Mesendoderm (in vitro differentiated cells): ENCODE results near the gene S100A8.

ENCODE experiments used
- DNase-seq: peaks from one replicate; pipeline ENCODE4 v3.0.0; 2013
- H2AK5ac ChIP-seq: 2 replicates; pipeline ENCODE4 v1.6.1; 2013; ENCODE audit warnings: low read length, inconsistent platforms
- H2BK120ac ChIP-seq: 2 replicates; pipeline ENCODE4 v1.6.1; 2013; ENCODE audit warnings: low read depth, mild to moderate bottlenecking, low read length, moderate library complexity, mixed read lengths
- H2BK15ac ChIP-seq: replicated peaks from 2 replicates; pipeline ENCODE4 v1.6.1; 2013; ENCODE audit warnings: low read depth, mild to moderate bottlenecking, moderate library complexity
- H2BK5ac ChIP-seq: 2 replicates; pipeline ENCODE4 v1.6.1; 2013; ENCODE audit warnings: low read length, inconsistent platforms
- H3K18ac ChIP-seq: 2 replicates; pipeline ENCODE4 v1.6.1; 2013; ENCODE audit warnings: mild to moderate bottlenecking, low read length, mixed read lengths
- H3K23ac ChIP-seq: one replicate; pipeline ENCODE4 v1.6.1; 2013; ENCODE audit warnings: low read length
- H3K27ac ChIP-seq: 2 replicates; pipeline ENCODE4 v1.5.1; 2013; ENCODE audit warnings: low read depth, mild to moderate bottlenecking, inconsistent platforms, low read length, moderate library complexity
- H3K27me3 ChIP-seq: 2 replicates; pipeline ENCODE4 v1.6.1; 2013; ENCODE audit warnings: low read length, control low read depth, mild to moderate bottlenecking, inconsistent platforms; ENCODE audit not compliant: insufficient read depth, poor library complexity
- H3K36me3 ChIP-seq: 2 replicates; pipeline ENCODE4 v1.6.1; 2013; ENCODE audit warnings: low read length, inconsistent platforms; ENCODE audit not compliant: control insufficient read depth, insufficient read depth
- H3K4ac ChIP-seq: one replicate; pipeline ENCODE4 v1.6.1; 2013; ENCODE audit warnings: low read depth, mild to moderate bottlenecking, low read length, moderate library complexity
- H3K4me1 ChIP-seq: 2 replicates; pipeline ENCODE4 v1.6.1; 2013; ENCODE audit warnings: low read depth, low read length, inconsistent platforms; ENCODE audit not compliant: control insufficient read depth
- H3K4me2 ChIP-seq: 2 replicates; pipeline ENCODE4 v1.6.1; 2013; ENCODE audit warnings: low read length
- H3K4me3 ChIP-seq: 2 replicates; pipeline ENCODE4 v1.5.1; 2013; ENCODE audit warnings: mild to moderate bottlenecking, low read length
- H3K56ac ChIP-seq: one replicate; pipeline ENCODE4 v1.6.1; 2013; ENCODE audit warnings: low read length
- H3K79me1 ChIP-seq: 2 replicates; pipeline ENCODE4 v1.6.1; 2013; ENCODE audit warnings: low read length, inconsistent platforms
- H3K79me2 ChIP-seq: 2 replicates; pipeline ENCODE4 v1.6.1; 2013; ENCODE audit warnings: mild to moderate bottlenecking, low read length; ENCODE audit not compliant: control insufficient read depth, insufficient read depth
- H3K9ac ChIP-seq: 2 replicates; pipeline ENCODE4 v1.6.1; 2013; ENCODE audit warnings: low read length, inconsistent platforms
- H4K5ac ChIP-seq: one replicate; pipeline ENCODE4 v1.6.1; 2013; ENCODE audit warnings: low read length
- H4K8ac ChIP-seq: one replicate; pipeline ENCODE4 v1.6.1; 2013; ENCODE audit warnings: low read depth, mild to moderate bottlenecking, control low read depth, low read length, moderate library complexity
- WGBS: extraction: QIAGEN DNeasy Blood & Tissue Kit; methylation state at CpG from one replicate; pipeline ENCODE4 v1.1.7; 2013; ENCODE audit warnings: low lambda C conversion rate, missing lambda C conversion rate; ENCODE audit not compliant: insufficient coverage; ENCODE audit errors: extremely low coverage; 5-methylcytosine and 5-hydroxymethylcytosine counted together

S100A8 gene

GRCh38 chr1:153362187-153362775 lies 28.6 kb downstream of the S100A8 start:
- H3K79me1 ChIP-seq: no peaks in the 10 kb centered on the region
- H4K8ac ChIP-seq: no peak overlapping the region
- no peak overlapping the region for H3K4me3 ChIP-seq
- no peak overlapping the region for H4K5ac ChIP-seq
- H2BK5ac ChIP-seq: no peak overlapping the region
- no peak overlapping the region for H3K18ac ChIP-seq
- no peak overlapping the region for H3K4ac ChIP-seq
- no peak overlapping the region for H3K9ac ChIP-seq
- no peak overlapping the region for H3K23ac ChIP-seq
- H3K36me3 ChIP-seq: no peaks in the 10 kb centered on the region
- H3K4me2 ChIP-seq: no peak overlapping the region
- no peaks in the 10 kb centered on the region for H3K79me2 ChIP-seq
- no CpG with 5 or more reads among the region's 3 CpGs for WGBS
- no peak overlapping the region for H2BK120ac ChIP-seq
- no peak overlapping the region for H2AK5ac ChIP-seq
- no peak overlapping the region for H3K56ac ChIP-seq
- no peaks in the 10 kb centered on the region for H3K27me3 ChIP-seq
- H3K4me1 ChIP-seq: no peaks in the 10 kb centered on the region
- H3K27ac ChIP-seq: no peak overlapping the region
- DNase-seq: no peak
- no peak overlapping the region for H2BK15ac ChIP-seq

DNA sequence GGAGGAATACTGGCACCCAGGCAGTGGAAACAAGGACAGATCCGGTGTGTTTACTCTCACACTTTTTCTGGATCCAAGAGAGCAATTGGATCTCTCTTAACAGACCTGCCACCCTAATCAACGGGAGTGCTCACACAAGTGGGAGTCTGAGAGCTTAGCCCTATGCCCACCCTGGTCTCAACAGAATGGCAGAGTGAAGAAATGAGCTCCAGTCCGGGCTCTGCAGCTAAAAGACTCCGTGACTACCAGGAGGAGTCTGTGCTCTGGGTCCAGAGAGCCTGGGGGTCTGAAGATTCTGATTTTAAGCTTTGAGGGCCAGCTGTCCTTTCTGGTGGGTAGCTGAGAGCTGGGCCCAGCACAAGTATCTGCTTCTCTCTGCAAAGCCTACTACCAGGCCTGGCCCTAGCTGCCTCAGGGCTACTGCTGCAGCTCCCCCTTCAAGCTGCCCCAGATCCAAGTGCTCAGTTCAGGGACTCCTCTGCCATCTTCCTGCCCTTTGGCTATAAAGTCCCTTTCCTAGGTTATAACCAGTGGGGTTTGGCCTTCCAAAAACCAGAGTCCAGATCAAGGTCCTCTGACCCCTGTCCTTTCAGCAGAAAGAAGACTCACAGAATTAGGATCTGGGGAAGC lies 29.3 kb downstream of the S100A8 start:
- no peak overlapping the region for H3K56ac ChIP-seq
- H2BK120ac ChIP-seq: no peak overlapping the region
- H3K9ac ChIP-seq: no peak overlapping the region
- no peak overlapping the region for H3K23ac ChIP-seq
- no peak overlapping the region for H2BK5ac ChIP-seq
- no peak overlapping the region for H3K18ac ChIP-seq
- no peaks in the 10 kb centered on the region for H3K4me1 ChIP-seq
- H3K27ac ChIP-seq: no peak overlapping the region
- H3K4ac ChIP-seq: no peak overlapping the region
- H3K79me2 ChIP-seq: no peaks in the 10 kb centered on the region
- no peaks in the 10 kb centered on the region for H3K36me3 ChIP-seq
- H4K8ac ChIP-seq: no peak overlapping the region
- no peak overlapping the region for H2BK15ac ChIP-seq
- no peak overlapping the region for H3K4me3 ChIP-seq
- H3K27me3 ChIP-seq: no peaks in the 10 kb centered on the region
- H3K4me2 ChIP-seq: no peak overlapping the region
- H4K5ac ChIP-seq: no peak overlapping the region
- no peak for DNase-seq
- H3K79me1 ChIP-seq: no peaks in the 10 kb centered on the region
- H2AK5ac ChIP-seq: no peak overlapping the region
- no CpG with 5 or more reads among the region's 4 CpGs for WGBS

DNA sequence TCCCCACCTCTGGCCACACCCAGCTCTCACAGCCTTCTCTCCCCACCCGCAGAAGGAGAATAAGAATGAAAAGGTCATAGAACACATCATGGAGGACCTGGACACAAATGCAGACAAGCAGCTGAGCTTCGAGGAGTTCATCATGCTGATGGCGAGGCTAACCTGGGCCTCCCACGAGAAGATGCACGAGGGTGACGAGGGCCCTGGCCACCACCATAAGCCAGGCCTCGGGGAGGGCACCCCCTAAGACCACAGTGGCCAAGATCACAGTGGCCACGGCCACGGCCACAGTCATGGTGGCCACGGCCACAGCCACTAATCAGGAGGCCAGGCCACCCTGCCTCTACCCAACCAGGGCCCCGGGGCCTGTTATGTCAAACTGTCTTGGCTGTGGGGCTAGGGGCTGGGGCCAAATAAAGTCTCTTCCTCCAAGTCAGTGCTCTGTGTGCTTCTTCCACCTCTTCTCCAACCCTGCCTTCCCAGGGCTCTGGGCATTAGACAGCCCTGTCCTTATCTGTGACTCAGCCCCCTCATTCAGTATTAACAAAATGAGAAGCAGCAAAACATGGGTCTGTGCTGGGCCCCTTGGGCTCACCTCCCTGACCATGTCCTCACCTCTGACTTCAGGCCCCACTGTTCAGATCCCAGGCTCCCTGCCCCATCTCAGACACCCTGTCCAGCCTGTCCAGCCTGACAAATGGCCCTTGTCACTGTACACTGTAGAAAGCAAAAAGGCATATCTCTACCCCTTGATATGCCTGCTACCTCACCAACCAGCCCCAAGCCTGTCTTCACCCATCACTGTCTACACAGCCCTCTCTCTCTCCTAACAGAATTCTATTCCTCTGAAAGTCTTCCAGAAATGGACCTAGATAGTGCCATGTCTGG lies 30.0 kb downstream of the S100A8 start:
- no peaks in the 10 kb centered on the region for H3K27me3 ChIP-seq
- no peak overlapping the region for H4K5ac ChIP-seq
- DNase-seq: no peak
- H3K79me1 ChIP-seq: no peaks in the 10 kb centered on the region
- no peak overlapping the region for H2AK5ac ChIP-seq
- no peak overlapping the region for H3K23ac ChIP-seq
- no peak overlapping the region for H3K56ac ChIP-seq
- no peak overlapping the region for H3K18ac ChIP-seq
- H4K8ac ChIP-seq: no peak overlapping the region
- H2BK120ac ChIP-seq: no peak overlapping the region
- H3K36me3 ChIP-seq: no peaks in the 10 kb centered on the region
- no peaks in the 10 kb centered on the region for H3K4me1 ChIP-seq
- H2BK15ac ChIP-seq: no peak overlapping the region
- H3K27ac ChIP-seq: no peak overlapping the region
- WGBS: no CpG with 5 or more reads among the region's 11 CpGs
- no peak overlapping the region for H3K4me2 ChIP-seq
- H3K4me3 ChIP-seq: no peak overlapping the region
- H3K9ac ChIP-seq: no peak overlapping the region
- no peak overlapping the region for H3K4ac ChIP-seq
- no peak overlapping the region for H2BK5ac ChIP-seq
- H3K79me2 ChIP-seq: no peaks in the 10 kb centered on the region

GRCh38 chr1:153360190-153360589 lies 30.7 kb downstream of the S100A8 start:
- Histone ChIP-seq H3K18ac (no peak overlapping the region), H3K4me1 (no peaks in the 10 kb centered on the region), H2BK120ac (no peak overlapping the region), H3K27ac (no peak overlapping the region), H3K79me1 (no peaks in the 10 kb centered on the region), H3K27me3 (no peaks in the 10 kb centered on the region), H2BK5ac (no peak overlapping the region), H4K8ac (no peak overlapping the region), H3K36me3 (no peaks in the 10 kb centered on the region), H2AK5ac (no peak overlapping the region), H3K23ac (no peak overlapping the region), H3K4me2 (no peak overlapping the region), H3K4ac (no peak overlapping the region), H3K79me2 (no peaks in the 10 kb centered on the region), H4K5ac (no peak overlapping the region), H3K56ac (no peak overlapping the region), H3K9ac (no peak overlapping the region), H3K4me3 (no peak overlapping the region), H2BK15ac (no peak overlapping the region)
- WGBS: no CpG with 5 or more reads among the region's 2 CpGs
- no peak for DNase-seq

GRCh38 chr1:153359241-153359640 lies 31.6 kb downstream of the S100A8 start:
- Histone ChIP-seq H3K4me2 (no peak overlapping the region), H3K56ac (no peak overlapping the region), H3K9ac (no peak overlapping the region), H3K18ac (no peak overlapping the region), H3K36me3 (no peaks in the 10 kb centered on the region), H3K4ac (no peak overlapping the region), H3K4me1 (no peaks in the 10 kb centered on the region), H3K79me1 (no peaks in the 10 kb centered on the region), H2AK5ac (no peak overlapping the region), H3K27me3 (no peaks in the 10 kb centered on the region), H3K27ac (no peak overlapping the region), H2BK15ac (no peak overlapping the region), H2BK120ac (no peak overlapping the region), H3K4me3 (no peak overlapping the region), H2BK5ac (no peak overlapping the region), H4K5ac (no peak overlapping the region), H3K23ac (no peak overlapping the region), H4K8ac (no peak overlapping the region), H3K79me2 (no peaks in the 10 kb centered on the region)
- WGBS: no CpG with 5 or more reads among the region's 6 CpGs
- no peak for DNase-seq
